Nephron progenitor cell (in vitro differentiated cells): ENCODE results near the gene ZDHHC11B.
"Not testable (repeated sequence)": the region's sequence is repeated elsewhere in the genome, so short reads cannot be mapped to it uniquely, and the experiment has no call there.

ENCODE experiments used
- DNase-seq: peaks from one replicate; pipeline ENCODE4 v3.0.0; 2021
- H3K27ac Mint-ChIP-seq: 2 replicates; pipeline ENCODE4 v1.8.0; 2021; ENCODE audit warnings: mild to moderate bottlenecking, moderate library complexity, mixed read lengths
- H3K27me3 Mint-ChIP-seq: 2 replicates; pipeline ENCODE4 v1.8.0; 2021; ENCODE audit warnings: mild to moderate bottlenecking, low read depth, mixed read lengths; ENCODE audit not compliant: poor library complexity
- H3K36me3 Mint-ChIP-seq: 2 replicates; pipeline ENCODE4 v1.8.0; 2021; ENCODE audit warnings: low read depth, mixed read lengths
- H3K4me1 Mint-ChIP-seq: 2 replicates; pipeline ENCODE4 v1.8.0; 2021; ENCODE audit warnings: mixed read lengths
- H3K4me3 Mint-ChIP-seq: 2 replicates; pipeline ENCODE4 v1.8.0; 2021; ENCODE audit warnings: mild to moderate bottlenecking, moderate library complexity, mixed read lengths
- H3K9me3 Mint-ChIP-seq: 2 replicates; pipeline ENCODE4 v1.8.0; 2021; ENCODE audit warnings: mild to moderate bottlenecking, moderate library complexity, mixed read lengths
- TF ChIP-seq, protein P1 (sequence below): fragments of 200-600 bp; sonication (generic); IDR thresholded peaks from 2 replicates; pipeline ENCODE4 v1.5.0; 2021; ENCODE audit warnings: antibody characterized with exemption

ZDHHC11B gene

DNA sequence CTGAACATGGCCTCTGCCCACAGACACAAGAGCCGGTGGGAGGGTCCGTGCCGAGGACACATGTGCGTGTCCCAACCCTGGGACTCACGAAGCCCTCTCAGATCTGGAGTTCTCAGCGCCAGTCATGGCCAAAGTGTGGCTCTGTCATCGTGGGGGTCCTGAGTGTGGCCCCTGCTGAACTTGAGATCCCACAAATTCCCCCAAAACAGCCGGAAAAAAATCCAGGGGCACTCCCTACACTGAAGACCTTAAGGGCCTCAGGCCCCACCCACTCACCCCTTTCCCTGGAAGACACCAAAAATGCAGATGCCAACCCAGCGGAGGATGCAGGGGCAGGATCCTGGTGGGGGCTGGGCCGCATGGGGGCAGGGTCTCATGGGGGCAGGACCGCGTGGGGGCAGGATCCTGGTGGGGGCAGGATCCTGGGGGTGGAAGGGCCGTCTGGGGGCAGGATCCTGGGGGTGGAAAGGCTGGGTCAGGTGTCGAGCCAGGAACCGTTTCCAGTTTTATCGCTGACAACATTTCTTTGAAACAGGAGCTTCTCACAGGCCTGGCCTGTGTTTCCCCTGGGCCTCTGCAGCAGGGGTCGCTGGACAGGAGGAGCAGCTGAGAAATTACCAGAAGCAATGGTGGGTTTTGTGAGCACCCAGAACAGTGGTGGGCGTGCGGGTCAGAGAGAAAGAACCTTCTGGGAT lies 13.3 kb downstream of the ZDHHC11B start:
- peak overlapping the region; percentile 66 for H3K4me3 Mint-ChIP-seq
- not testable (repeated sequence) for DNase-seq, H3K9me3 Mint-ChIP-seq, H3K36me3 Mint-ChIP-seq, H3K27me3 Mint-ChIP-seq
- H3K4me1 Mint-ChIP-seq: peaks cover 13% of the 10 kb centered on the region
- H3K27ac Mint-ChIP-seq: peak overlapping the region; percentile 95

DNA sequence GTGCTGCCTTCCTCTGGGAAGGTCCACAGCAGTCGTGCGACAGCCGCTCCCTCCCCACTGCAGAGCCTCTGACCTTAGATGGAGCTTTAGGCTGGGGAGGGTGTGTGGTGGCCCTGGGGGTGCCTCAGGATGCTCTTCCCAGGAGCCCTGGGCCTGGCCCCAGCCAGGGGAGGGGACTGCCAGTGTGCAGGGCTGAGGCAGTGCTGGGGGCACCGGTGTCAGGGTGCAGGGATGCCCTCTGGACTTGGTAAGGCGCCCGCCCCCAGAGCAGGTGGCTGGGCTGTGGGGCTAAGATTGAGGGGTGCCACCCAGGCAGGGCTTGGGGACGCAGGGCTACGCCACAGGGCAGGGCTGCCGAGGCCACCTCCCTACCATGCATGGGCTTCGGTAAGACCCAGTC lies 13.9 kb downstream of the ZDHHC11B start:
- H3K36me3 Mint-ChIP-seq, DNase-seq, H3K27ac Mint-ChIP-seq, H3K27me3 Mint-ChIP-seq, H3K4me3 Mint-ChIP-seq, H3K9me3 Mint-ChIP-seq: not testable (repeated sequence)
- peaks cover 13% of the 10 kb centered on the region for H3K4me1 Mint-ChIP-seq

DNA sequence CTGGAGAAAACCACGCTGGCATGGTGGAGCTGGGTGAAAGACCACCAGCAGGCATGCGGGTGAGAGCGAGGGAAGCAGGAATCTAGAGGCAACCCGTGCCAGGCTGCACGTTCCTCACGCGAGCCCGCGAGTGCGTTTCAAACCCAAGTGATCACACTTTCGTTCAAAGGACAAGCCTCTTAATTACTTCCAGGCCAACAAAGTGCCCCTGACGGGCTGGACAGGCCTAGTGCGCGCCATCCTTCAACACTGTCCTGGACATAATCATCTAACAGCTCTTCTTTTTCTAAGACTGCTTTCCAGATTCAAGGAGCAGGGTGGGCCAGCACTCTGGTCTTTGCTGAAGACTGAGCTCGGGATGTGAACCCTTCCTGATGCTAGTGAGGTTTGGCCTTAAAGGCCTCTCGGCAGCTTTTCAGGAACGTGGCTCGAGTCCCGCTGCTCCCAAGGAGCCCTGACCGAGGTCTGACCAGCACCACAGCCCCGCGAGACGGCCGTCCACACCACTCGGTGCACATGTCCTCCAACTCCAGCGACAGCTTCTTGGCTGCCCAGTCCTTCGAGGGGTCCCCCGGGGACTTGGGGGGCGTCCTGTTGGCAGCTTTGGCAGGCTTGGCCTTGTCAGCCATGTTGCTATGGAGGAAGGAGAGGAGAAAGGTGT lies 14.9 kb downstream of the ZDHHC11B start:
- not testable (repeated sequence) for H3K36me3 Mint-ChIP-seq, DNase-seq, H3K4me3 Mint-ChIP-seq, H3K9me3 Mint-ChIP-seq
- peaks cover 11% of the 10 kb centered on the region for H3K27me3 Mint-ChIP-seq
- H3K4me1 Mint-ChIP-seq: peaks cover 13% of the 10 kb centered on the region
- peak overlapping the region; percentile 57 for H3K27ac Mint-ChIP-seq

DNA sequence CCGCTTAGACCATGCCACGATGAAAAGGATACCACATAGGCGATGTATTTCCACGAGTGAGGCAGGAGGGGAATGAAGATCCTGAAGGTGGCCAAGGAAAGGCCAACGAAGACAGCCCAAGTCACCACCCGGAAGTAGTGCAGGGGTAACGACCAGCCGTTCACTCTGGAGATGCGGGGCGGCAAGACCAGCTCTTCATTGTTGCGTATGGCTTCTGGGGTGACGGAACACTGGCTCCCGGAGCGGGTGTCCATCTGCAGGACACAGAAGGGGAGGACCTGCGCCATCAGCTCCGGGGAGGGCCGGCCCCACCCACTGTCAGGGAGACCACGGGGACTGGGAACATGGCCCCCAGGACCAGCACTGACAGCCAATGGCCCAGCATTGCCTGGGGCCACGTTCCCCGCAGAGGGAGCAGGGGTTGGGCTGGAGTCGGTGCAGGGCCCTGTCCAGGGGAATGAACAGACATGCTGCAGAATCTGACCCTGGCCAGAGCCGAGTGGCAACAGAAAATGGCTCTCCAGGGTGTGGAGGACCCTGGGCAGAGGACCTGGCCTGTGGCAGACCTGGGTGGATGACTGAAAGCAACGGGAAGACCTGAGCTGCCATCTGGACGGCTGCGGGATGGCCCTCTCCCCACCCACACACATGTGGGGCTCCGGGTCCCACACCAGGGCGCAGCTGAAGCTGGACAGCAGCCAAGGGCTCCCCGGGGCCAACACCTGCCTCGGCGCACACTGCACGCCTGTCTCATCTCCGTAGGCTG lies 17.7 kb downstream of the ZDHHC11B start:
- Mint-ChIP-seq H3K9me3 (peaks cover 16% of the 10 kb centered on the region), H3K27me3 (peaks cover 24% of the 10 kb centered on the region), H3K4me1 (peaks cover 11% of the 10 kb centered on the region), H3K27ac (no peak overlapping the region), H3K4me3 (no peak overlapping the region), H3K36me3 (peaks cover 16% of the 10 kb centered on the region)
- no peak for DNase-seq
- TF ChIP-seq, protein P1, sequence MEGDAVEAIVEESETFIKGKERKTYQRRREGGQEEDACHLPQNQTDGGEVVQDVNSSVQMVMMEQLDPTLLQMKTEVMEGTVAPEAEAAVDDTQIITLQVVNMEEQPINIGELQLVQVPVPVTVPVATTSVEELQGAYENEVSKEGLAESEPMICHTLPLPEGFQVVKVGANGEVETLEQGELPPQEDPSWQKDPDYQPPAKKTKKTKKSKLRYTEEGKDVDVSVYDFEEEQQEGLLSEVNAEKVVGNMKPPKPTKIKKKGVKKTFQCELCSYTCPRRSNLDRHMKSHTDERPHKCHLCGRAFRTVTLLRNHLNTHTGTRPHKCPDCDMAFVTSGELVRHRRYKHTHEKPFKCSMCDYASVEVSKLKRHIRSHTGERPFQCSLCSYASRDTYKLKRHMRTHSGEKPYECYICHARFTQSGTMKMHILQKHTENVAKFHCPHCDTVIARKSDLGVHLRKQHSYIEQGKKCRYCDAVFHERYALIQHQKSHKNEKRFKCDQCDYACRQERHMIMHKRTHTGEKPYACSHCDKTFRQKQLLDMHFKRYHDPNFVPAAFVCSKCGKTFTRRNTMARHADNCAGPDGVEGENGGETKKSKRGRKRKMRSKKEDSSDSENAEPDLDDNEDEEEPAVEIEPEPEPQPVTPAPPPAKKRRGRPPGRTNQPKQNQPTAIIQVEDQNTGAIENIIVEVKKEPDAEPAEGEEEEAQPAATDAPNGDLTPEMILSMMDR: no peak

DNA sequence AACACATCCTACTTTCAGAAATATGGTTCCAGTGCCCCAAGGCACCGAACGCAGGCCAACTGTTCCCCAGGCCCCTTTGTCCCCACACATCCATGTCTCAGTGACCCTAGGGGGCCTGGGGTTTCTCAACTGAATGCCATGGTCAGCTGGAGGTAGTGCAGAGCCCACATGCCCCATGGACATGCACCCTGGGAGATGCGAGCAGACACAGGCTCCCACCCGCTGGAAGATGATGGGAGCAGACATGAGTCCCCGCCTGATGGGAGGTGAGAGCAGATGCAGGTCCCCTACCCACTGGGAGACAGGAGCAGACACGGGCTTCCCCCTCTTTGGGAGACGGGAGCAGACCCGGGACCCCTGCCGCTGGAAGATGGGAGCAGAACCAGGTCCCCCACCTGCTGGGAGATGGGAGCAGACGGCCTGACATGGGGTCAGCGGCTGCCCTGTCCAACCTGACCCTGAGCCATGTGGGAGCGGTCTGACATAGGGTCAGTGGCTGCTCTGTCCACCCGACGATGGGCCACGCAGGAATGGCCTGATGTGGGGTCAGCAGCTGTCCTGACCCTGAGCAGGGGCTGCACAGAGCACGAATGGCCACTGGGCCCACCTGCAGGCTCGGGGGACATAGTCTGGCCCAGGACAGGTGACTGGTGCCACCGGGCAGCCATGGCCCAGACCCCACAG lies 18.4 kb downstream of the ZDHHC11B start:
- DNase-seq: no peak
- Mint-ChIP-seq H3K36me3 (peaks cover 16% of the 10 kb centered on the region), H3K9me3 (peaks cover 16% of the 10 kb centered on the region), H3K27me3 (peaks cover 26% of the 10 kb centered on the region), H3K4me1 (peaks cover 3% of the 10 kb centered on the region), H3K27ac (peak overlapping the region; percentile 71), H3K4me3 (no peak overlapping the region)
- TF ChIP-seq, protein P1: no peak

DNA sequence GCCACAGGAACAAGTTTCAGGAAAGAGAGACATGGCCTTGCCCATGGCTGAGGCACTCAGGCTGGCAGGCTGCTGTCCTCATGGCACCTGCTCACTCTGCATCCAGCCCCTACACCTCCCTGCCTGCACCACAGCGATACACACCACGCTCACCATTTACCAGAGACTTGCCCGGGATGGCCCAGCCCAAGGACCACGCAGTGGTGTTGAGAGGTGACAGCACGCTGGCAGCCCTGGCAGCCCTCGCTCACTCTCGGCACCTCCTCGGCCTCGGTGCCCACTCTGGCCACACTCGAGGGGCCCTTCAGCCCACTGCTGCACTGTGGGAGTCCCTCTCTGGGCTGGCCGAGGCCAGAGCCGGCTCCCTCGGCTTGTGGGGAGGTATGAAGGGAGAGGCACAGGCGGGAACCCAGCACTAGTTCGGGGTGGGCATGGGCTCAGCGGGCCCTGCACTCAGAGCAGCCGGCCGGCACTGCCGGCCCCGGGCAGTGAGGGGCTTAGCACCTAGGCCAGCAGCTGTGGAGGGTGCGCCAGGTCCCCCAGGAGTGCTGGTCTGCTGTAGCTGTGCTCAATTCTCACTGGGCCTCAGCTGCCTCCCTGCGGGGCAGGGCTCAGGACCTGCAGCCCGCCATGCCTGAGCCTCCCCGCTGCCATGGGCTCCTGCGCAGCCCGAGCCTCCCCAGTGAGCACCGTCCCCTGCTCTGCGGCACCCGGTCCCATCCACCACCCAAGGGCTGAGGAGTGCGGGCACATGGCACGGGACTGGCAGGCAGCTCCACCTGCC lies 20.3 kb downstream of the ZDHHC11B start:
- TF ChIP-seq, protein P1: no peak
- H3K9me3 Mint-ChIP-seq: peaks cover 16% of the 10 kb centered on the region
- H3K27me3 Mint-ChIP-seq: peaks cover 29% of the 10 kb centered on the region
- H3K4me3 Mint-ChIP-seq: no peak overlapping the region
- no peak for DNase-seq
- peaks cover 16% of the 10 kb centered on the region for H3K36me3 Mint-ChIP-seq
- H3K27ac Mint-ChIP-seq: no peak overlapping the region
- peaks cover 11% of the 10 kb centered on the region for H3K4me1 Mint-ChIP-seq
